Measurements from ENCODE around the gene PRKACB.

The PRKACB gene

DNA sequence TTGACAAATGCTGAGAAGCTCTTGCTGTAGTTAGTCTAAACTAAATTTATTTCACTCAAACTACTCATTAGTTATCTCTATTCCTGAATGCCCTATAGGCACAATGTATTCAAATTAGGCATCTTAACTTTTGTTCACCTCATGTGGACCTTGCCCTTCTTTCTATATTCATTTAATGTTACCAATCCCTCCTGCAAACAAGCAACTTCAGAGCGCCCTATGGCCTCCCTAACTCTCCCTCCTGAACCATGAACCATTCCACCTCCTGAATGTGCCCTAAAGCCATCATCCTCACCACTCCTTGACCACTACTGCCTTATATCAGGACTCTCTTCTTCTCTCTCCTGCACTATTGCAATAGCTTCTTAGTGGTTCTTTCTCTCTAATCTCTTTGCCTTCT lies 122.7 kb downstream of the PRKACB start:
- Histone ChIP-seq H3K27me3 (ENCODE audit: low read length) (no peaks in the 10 kb centered on the region), H3K9ac (ENCODE audit: low read length) (no peak overlapping the region), H3K27ac (ENCODE audit: low read depth, low read length) (no peak overlapping the region), H3K4me3 (ENCODE audit: insufficient read depth, low read length, poor library complexity, severe bottlenecking) (no peak overlapping the region), H4K20me1 (ENCODE audit: low read depth, low read length) (no peaks in the 10 kb centered on the region), H3K4me2 (ENCODE audit: low read depth, low read length, poor library complexity, severe bottlenecking) (no peak overlapping the region), H3K36me3 (ENCODE audit: low read length) (no peaks in the 10 kb centered on the region), H3K9me3 (ENCODE audit: insufficient read depth, low read length) (no peaks in the 10 kb centered on the region), H3K9me2 (replicated peaks; ENCODE audit: insufficient read depth, low read length) (no peaks in the 10 kb centered on the region), H2AFZ (ENCODE audit: low read depth, low read length, severe bottlenecking) (no peak overlapping the region), H3F3A (ENCODE audit: insufficient read depth) (no peaks in the 10 kb centered on the region), H3K79me2 (ENCODE audit: insufficient read depth, low read length) (no peaks in the 10 kb centered on the region)
- TF ChIP-seq CTCF (IDR thresholded peaks at IDR 0.05; ENCODE audit: insufficient read depth, low read length, poor library complexity, severe bottlenecking) (no peak), EZH2phosphoT487 (conservative IDR thresholded peaks at IDR 0.05; ENCODE audit: low read length) (no peak)

- Histone ChIP-seq H3F3A (ENCODE audit: insufficient read depth) (no peaks in the 10 kb centered on the region), H3K27ac (ENCODE audit: low read depth, low read length) (no peak overlapping the region), H3K9ac (ENCODE audit: low read length) (no peak overlapping the region)
These were observed 123.4 kb downstream of the PRKACB start for GRCh38 chr1:84267476-84267875.

DNA sequence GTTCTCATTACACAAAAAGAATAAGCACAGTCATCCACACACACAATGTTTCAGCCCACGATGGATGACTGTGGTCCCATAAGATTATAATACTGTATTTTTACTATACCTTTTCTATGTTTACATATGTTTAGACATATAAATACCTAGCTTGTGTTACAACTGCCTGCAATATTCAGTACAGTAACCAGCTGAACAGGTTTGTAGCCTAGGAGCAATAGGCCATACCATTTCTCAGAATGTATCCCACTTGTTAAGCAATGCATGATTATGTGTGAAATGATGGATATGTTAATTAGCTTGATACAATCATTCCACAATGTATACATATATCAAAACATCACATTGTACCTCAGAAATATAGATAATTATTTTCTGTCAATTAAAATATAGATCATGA lies 124.3 kb downstream of the PRKACB start:
- no peaks in the 10 kb centered on the region for H3F3A ChIP-seq (ENCODE audit: insufficient read depth)

More at GRCh38 chr1:84267476-84267875, 123.4 kb downstream of the PRKACB start:
- Histone ChIP-seq H3K9me3 (ENCODE audit: insufficient read depth, low read length) (no peaks in the 10 kb centered on the region), H3K9me2 (replicated peaks; ENCODE audit: insufficient read depth, low read length) (no peaks in the 10 kb centered on the region), H2AFZ (ENCODE audit: low read depth, low read length, severe bottlenecking) (no peak overlapping the region), H3K27me3 (ENCODE audit: low read length) (no peaks in the 10 kb centered on the region), H3K4me3 (ENCODE audit: insufficient read depth, low read length, poor library complexity, severe bottlenecking) (no peak overlapping the region), H3K36me3 (ENCODE audit: low read length) (no peaks in the 10 kb centered on the region), H3K79me2 (ENCODE audit: insufficient read depth, low read length) (no peaks in the 10 kb centered on the region), H4K20me1 (ENCODE audit: low read depth, low read length) (no peaks in the 10 kb centered on the region), H3K4me2 (ENCODE audit: low read depth, low read length, poor library complexity, severe bottlenecking) (no peak overlapping the region)
- no peak for TF ChIP-seq CTCF (IDR thresholded peaks at IDR 0.05; ENCODE audit: insufficient read depth, low read length, poor library complexity, severe bottlenecking)
- no peak for TF ChIP-seq EZH2phosphoT487 (conservative IDR thresholded peaks at IDR 0.05; ENCODE audit: low read length)

More for the DNA sequence above, 124.3 kb downstream of the PRKACB start:
- no peak overlapping the region for H3K4me3 ChIP-seq (ENCODE audit: insufficient read depth, low read length, poor library complexity, severe bottlenecking)
- TF ChIP-seq EZH2phosphoT487 (conservative IDR thresholded peaks at IDR 0.05; ENCODE audit: low read length) (no peak), CTCF (IDR thresholded peaks at IDR 0.05; ENCODE audit: insufficient read depth, low read length, poor library complexity, severe bottlenecking) (no peak)
- H3K9ac ChIP-seq (ENCODE audit: low read length) = no peak overlapping the region
- H3K27ac ChIP-seq (ENCODE audit: low read depth, low read length) = no peak overlapping the region
- H3K36me3 ChIP-seq (ENCODE audit: low read length) = no peaks in the 10 kb centered on the region
- no peak overlapping the region for H2AFZ ChIP-seq (ENCODE audit: low read depth, low read length, severe bottlenecking)
- no peaks in the 10 kb centered on the region for H3K9me2 ChIP-seq (replicated peaks; ENCODE audit: insufficient read depth, low read length)
- no peak overlapping the region for H3K4me2 ChIP-seq (ENCODE audit: low read depth, low read length, poor library complexity, severe bottlenecking)
- no peaks in the 10 kb centered on the region for H3K79me2 ChIP-seq (ENCODE audit: insufficient read depth, low read length)
- no peaks in the 10 kb centered on the region for H3K27me3 ChIP-seq (ENCODE audit: low read length)
- no peaks in the 10 kb centered on the region for H3K9me3 ChIP-seq (ENCODE audit: insufficient read depth, low read length)
- H4K20me1 ChIP-seq (ENCODE audit: low read depth, low read length) = no peaks in the 10 kb centered on the region

All from SU-DHL-6 (cell line).